ENCODE results near the gene KEAP1.

The KEAP1 gene

DNA sequence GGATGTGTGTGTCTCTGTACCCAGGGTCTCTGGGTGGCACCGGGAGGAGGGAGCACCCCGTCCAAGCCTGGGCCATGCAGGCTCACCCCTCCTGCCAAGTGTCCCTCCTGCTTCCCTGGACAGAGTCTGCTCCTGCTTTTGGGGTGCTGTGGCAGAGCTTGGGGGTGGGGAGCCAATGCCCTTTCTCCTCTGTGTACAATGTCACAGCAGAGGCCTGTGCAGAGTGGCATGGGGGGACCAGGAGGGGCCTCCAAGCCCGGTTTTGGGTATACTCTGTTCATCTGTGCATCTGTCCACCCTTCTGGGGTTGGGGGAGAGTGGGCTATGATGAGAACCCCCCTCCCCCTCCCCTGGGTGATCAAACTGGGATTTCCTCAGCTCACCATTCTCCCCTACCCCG is 49.3 kb downstream of the KEAP1 start:
- TF ChIP-seq ZFX (IDR thresholded peaks at IDR 0.05; ENCODE audit: borderline replicate concordance): no peak
- TF ChIP-seq, protein P1, sequence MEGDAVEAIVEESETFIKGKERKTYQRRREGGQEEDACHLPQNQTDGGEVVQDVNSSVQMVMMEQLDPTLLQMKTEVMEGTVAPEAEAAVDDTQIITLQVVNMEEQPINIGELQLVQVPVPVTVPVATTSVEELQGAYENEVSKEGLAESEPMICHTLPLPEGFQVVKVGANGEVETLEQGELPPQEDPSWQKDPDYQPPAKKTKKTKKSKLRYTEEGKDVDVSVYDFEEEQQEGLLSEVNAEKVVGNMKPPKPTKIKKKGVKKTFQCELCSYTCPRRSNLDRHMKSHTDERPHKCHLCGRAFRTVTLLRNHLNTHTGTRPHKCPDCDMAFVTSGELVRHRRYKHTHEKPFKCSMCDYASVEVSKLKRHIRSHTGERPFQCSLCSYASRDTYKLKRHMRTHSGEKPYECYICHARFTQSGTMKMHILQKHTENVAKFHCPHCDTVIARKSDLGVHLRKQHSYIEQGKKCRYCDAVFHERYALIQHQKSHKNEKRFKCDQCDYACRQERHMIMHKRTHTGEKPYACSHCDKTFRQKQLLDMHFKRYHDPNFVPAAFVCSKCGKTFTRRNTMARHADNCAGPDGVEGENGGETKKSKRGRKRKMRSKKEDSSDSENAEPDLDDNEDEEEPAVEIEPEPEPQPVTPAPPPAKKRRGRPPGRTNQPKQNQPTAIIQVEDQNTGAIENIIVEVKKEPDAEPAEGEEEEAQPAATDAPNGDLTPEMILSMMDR (IDR thresholded peaks at IDR 0.05): no peak
- no peak overlapping the region for H3K27ac ChIP-seq

DNA sequence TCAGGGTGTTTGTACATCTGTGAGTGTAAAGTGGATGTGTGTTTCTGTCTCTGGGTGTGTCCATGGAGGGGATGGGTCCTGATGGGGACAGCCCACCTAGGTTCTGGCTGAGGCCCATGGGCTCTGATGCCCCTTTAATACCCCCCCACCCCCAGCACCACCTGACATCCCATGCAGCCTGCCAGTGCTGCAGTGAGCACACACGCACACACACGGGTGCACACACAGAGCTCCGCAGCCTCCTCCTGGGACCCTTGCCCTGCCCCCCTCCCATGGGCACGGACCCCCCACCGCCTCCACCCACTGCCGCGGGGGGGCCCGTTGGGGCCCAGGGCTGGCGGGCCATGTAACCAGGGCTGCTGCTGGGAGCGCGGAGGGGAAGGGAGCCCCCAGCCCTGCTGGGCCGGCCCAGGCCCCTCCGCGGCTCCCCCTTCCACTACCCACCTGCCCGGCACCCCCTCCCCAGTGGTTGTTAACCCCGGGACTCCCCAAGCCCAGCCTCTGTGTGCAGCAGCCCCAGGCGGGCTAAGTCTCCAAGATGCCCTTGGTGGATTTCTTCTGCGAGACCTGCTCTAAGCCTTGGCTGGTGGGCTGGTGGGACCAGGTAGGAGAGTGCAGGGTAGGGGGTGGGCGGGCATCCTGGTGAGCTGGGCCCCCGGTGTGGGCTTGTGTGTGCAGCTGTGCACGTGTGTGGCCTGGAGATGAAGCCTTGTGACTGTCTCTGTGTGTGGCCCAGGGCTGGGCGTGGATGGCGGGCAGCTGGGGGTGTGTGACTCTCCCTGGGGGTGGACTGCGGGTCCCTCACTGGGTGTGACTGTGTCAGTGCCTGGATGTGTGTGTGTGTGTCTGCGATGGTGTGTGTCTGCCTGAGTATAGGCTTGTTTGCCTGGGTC is 50.2 kb downstream of the KEAP1 start:
- H3K27ac ChIP-seq: no peak overlapping the region
- TF ChIP-seq ZFX (IDR thresholded peaks at IDR 0.05; ENCODE audit: borderline replicate concordance): no peak
- TF ChIP-seq, protein P1 (IDR thresholded peaks at IDR 0.05): no peak

GRCh38 chr19:10450853-10451609 is 52.1 kb downstream of the KEAP1 start:
- TF ChIP-seq ZFX (IDR thresholded peaks at IDR 0.05; ENCODE audit: borderline replicate concordance): no peak
- TF ChIP-seq, protein P1 (IDR thresholded peaks at IDR 0.05): no peak
- H3K27ac ChIP-seq: no peak overlapping the region

DNA sequence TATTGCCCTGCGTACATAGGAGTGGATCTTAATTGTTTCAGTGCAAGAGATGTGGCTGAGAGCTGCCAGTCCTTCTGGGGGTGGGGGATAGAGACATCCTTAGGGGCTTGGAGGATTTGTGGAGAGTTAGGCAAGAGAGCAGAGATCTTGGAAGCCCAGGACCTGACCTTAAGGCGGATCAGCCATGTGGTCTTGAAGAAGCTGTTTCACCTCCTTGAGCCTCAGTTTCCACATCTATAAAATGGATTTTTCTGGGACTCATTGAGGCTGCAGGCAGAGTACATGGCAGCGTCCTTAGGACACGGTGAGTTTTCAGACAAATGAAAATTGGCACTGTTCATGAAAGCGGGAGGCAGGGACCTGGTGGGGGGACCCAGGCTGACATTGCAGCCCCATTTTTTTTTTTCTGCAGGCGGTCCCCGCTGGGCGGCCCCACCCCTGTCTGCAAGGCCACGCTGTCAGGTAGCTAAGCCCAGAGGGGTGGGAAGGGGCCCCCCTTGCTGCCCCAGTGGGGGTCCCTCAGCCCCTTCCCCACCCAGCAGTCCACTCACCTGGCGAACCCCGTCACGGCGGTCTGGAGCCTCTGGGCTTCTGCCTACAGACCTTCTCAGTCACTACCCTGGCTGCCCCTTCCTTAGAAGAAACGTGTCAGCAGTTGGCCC is 52.8 kb downstream of the KEAP1 start:
- no peak overlapping the region for H3K27ac ChIP-seq

DNA sequence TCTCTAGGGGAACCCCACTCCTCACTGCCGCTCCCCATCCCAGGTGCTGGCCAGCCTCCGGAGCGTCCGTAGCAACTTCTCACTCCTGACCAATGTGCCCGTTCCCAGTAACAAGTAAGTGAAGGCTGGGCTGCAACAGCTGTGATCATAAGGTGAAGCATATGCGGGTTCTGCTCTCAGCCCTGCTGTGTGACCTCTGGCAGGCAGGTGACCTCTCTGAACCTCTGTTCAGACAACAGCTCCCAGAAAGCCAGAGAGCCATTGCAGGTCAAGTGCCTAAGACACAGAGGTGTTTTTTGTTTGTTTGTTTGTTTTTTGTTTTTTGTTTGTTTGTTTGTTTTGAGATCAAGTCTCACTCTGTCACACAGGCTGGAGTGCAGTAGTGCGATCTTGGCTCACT is 54.1 kb downstream of the KEAP1 start:
- H3K27ac ChIP-seq: no peak overlapping the region
- TF ChIP-seq ZFX (IDR thresholded peaks at IDR 0.05; ENCODE audit: borderline replicate concordance): no peak
- TF ChIP-seq, protein P1 (IDR thresholded peaks at IDR 0.05): no peak

More for the DNA sequence above, 52.8 kb downstream of the KEAP1 start:
- no peak for TF ChIP-seq ZFX (IDR thresholded peaks at IDR 0.05; ENCODE audit: borderline replicate concordance)
- TF ChIP-seq, protein P1 (IDR thresholded peaks at IDR 0.05): no peak

DNA sequence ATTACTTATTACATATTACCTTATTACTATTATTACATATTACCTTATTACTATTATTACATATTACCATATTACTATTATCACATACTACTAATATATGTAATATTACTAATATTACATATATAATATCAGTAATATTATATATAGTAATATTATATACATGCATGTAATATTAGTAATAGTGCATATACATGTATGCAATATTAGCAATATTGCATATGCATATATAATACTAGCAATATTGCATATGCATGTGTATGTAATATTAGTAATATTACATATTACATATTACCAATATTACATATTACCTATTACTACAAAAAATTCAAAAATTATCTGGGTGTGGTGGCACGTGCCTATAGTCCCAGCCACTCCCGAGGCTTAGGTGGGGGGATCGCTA is 60.5 kb downstream of the KEAP1 start:
- no peak for TF ChIP-seq ZFX (IDR thresholded peaks at IDR 0.05; ENCODE audit: borderline replicate concordance)
- TF ChIP-seq, protein P1 (IDR thresholded peaks at IDR 0.05): no peak
- H3K27ac ChIP-seq: no peak overlapping the region

Data from 22Rv1 (cell line).